Stimulated activated CD8-positive, alpha-beta memory T cell treated with anti-CD3 and anti-CD28 coated beads, Interleukin-12 subunit alpha, Interleukin-12 subunit beta, amount 100 ng/mL, for 24 hours (primary cell): ENCODE measurements around the gene PNMA5.
"Not testable (repeated sequence)": the region's sequence is repeated elsewhere in the genome, so short reads cannot be mapped to it uniquely, and the experiment has no call there.

ENCODE experiments used
- DNase-seq: peaks from one replicate; pipeline ENCODE4 v3.0.0-alpha.2; 2020; ENCODE audit errors: extremely low read depth

The PNMA5 gene

GRCh38 chrX:152993933-152994332 lies at the start of gene PNMA5:
Gene PNMA5 (minus strand): TSS chrX:152994116. CDS start chrX:152991598, 2,518 bp downstream.
- no peak for DNase-seq

- DNase-seq = no peak
Observed at GRCh38 chrX:153032397-153033118, 38.6 kb upstream of the PNMA5 start.

GRCh38 chrX:153030801-153031200 lies 36.9 kb upstream of the PNMA5 start:
- DNase-seq = no peak

- no peak for DNase-seq
Observed at GRCh38 chrX:153029875-153030274, 36.0 kb upstream of the PNMA5 start.

- no peak for DNase-seq
Observed at GRCh38 chrX:153029162-153029561, 35.2 kb upstream of the PNMA5 start.

- not testable (repeated sequence) for DNase-seq
Observed at GRCh38 chrX:153028487-153028886, 34.6 kb upstream of the PNMA5 start.

GRCh38 chrX:153026501-153026900 lies 32.6 kb upstream of the PNMA5 start:
- not testable (repeated sequence) for DNase-seq

- DNase-seq = no peak
Observed at GRCh38 chrX:153019166-153019565, 25.2 kb upstream of the PNMA5 start.

- not testable (repeated sequence) for DNase-seq
Observed at GRCh38 chrX:153017174-153017573, 23.3 kb upstream of the PNMA5 start.

- DNase-seq = no peak
Observed at GRCh38 chrX:153004780-153005179, 10.9 kb upstream of the PNMA5 start.

GRCh38 chrX:153003981-153004380 lies 10.1 kb upstream of the PNMA5 start:
- DNase-seq = no peak

- DNase-seq = not testable (repeated sequence)
Observed at GRCh38 chrX:153002182-153002581, 8.3 kb upstream of the PNMA5 start.

GRCh38 chrX:152997337-152997736 lies 3.4 kb upstream of the PNMA5 start:
- no peak for DNase-seq

GRCh38 chrX:152992115-152992514 lies 1.8 kb downstream of the PNMA5 start:
- DNase-seq = no peak

- no peak for DNase-seq
Observed at GRCh38 chrX:152991123-152991522, 2.8 kb downstream of the PNMA5 start.

- no peak for DNase-seq
Observed at GRCh38 chrX:152989292-152989658, 4.6 kb downstream of the PNMA5 start.

GRCh38 chrX:152988536-152989291 lies 5.2 kb downstream of the PNMA5 start:
- no peak for DNase-seq

GRCh38 chrX:152987801-152988200 lies 6.1 kb downstream of the PNMA5 start:
- DNase-seq = no peak

- DNase-seq = not testable (repeated sequence)
Observed at GRCh38 chrX:152987156-152987555, 6.8 kb downstream of the PNMA5 start.

- not testable (repeated sequence) for DNase-seq
Observed at GRCh38 chrX:152985383-152985782, 8.5 kb downstream of the PNMA5 start.

- no peak for DNase-seq
Observed at GRCh38 chrX:152968193-152968592, 25.7 kb downstream of the PNMA5 start.

- DNase-seq = no peak
Observed at GRCh38 chrX:152960115-152960514, 33.8 kb downstream of the PNMA5 start.

GRCh38 chrX:152959626-152960025 lies 34.3 kb downstream of the PNMA5 start:
- DNase-seq = no peak
